Measurements from ENCODE around the gene B4GALNT4. TPM values are rescaled to one million over a fixed set of nuclear protein-coding genes. Genes with fewer than 3 reads are reported as not detected.

B4GALNT4 gene
- total RNA-seq, 4 donors from 2014 or later = 7.1 to 22.2 (median 14.1) TPM

GRCh38 chr11:375065-376025 is 6.0 kb downstream of the B4GALNT4 start:
- no peak for DNase-seq (ENCODE audit: low spot score in 2 of 2)
- peak overlapping the region in 1 of 4 donors; percentile 67 for H3K27ac ChIP-seq
- no peak for TF ChIP-seq POLR2A (IDR thresholded peaks at IDR 0.05)
- H3K36me3 ChIP-seq = peaks cover 0 to 48% (median 0%) of the 10 kb centered on the region in 3 donors
- peaks cover 0 to 23% (median 3%) of the 10 kb centered on the region in 4 donors for H3K4me1 ChIP-seq
- peaks cover 0 to 8% of the 10 kb centered on the region in 2 donors for H3K27me3 ChIP-seq
- WGBS, 2 donors = 87 to 91% methylated on average over 41 of the region's 41 CpGs
- no peaks in the 10 kb centered on the region for H3K9me3 ChIP-seq
- H3K4me3 ChIP-seq = no peak overlapping the region

GRCh38 chr11:376531-377173 is 7.4 kb downstream of the B4GALNT4 start:
- H3K27ac ChIP-seq = no peak overlapping the region
- DNase-seq (ENCODE audit: low spot score in 2 of 2) = no peak
- H3K4me1 ChIP-seq = peaks cover 0 to 19% (median 3%) of the 10 kb centered on the region in 4 donors
- H3K4me3 ChIP-seq = no peak overlapping the region
- 94 to 97% methylated on average over 32 to 48 of the region's 70 CpGs for WGBS, 2 donors
- H3K36me3 ChIP-seq = peaks cover 0 to 52% (median 0%) of the 10 kb centered on the region in 3 donors
- no peaks in the 10 kb centered on the region for H3K27me3 ChIP-seq
- no peaks in the 10 kb centered on the region for H3K9me3 ChIP-seq
- TF ChIP-seq EP300 (IDR thresholded peaks at IDR 0.05) (no peak), CTCF (IDR thresholded peaks at IDR 0.05) (no peak), POLR2A (IDR thresholded peaks at IDR 0.05) (no peak)

GRCh38 chr11:377174-377865 is 8.0 kb downstream of the B4GALNT4 start:
- peaks cover 0 to 55% (median 0%) of the 10 kb centered on the region in 3 donors for H3K36me3 ChIP-seq
- no peaks in the 10 kb centered on the region for H3K27me3 ChIP-seq
- H3K9me3 ChIP-seq = no peaks in the 10 kb centered on the region
- H3K4me3 ChIP-seq = no peak overlapping the region
- 89 to 90% methylated on average over 44 of the region's 44 CpGs for WGBS, 2 donors
- DNase-seq (ENCODE audit: low spot score in 2 of 2) = no peak
- no peak for TF ChIP-seq CTCF (IDR thresholded peaks at IDR 0.05)
- no peak for TF ChIP-seq EP300 (IDR thresholded peaks at IDR 0.05)
- no peak for TF ChIP-seq POLR2A (IDR thresholded peaks at IDR 0.05)
- H3K27ac ChIP-seq = no peak overlapping the region
- peaks cover 0 to 18% (median 3%) of the 10 kb centered on the region in 4 donors for H3K4me1 ChIP-seq

GRCh38 chr11:377883-378500 is 8.7 kb downstream of the B4GALNT4 start:
- Histone ChIP-seq H3K36me3 (peaks cover 0 to 56% (median 0%) of the 10 kb centered on the region in 3 donors), H3K9me3 (no peaks in the 10 kb centered on the region), H3K4me3 (no peak overlapping the region), H3K27ac (no peak overlapping the region), H3K27me3 (no peaks in the 10 kb centered on the region), H3K4me1 (peaks cover 0 to 14% (median 3%) of the 10 kb centered on the region in 4 donors)
- 82 to 87% methylated on average over 10 to 11 of the region's 11 CpGs for WGBS, 2 donors
- no peak for DNase-seq (ENCODE audit: low spot score in 2 of 2)
- TF ChIP-seq CTCF (IDR thresholded peaks at IDR 0.05) (no peak), POLR2A (IDR thresholded peaks at IDR 0.05) (no peak), EP300 (IDR thresholded peaks at IDR 0.05) (no peak)

All from tibial nerve (tissue), 4 donors.